ENCODE measurements around the gene KCNJ10. TPM values are rescaled to one million over a fixed set of nuclear protein-coding genes. Genes with fewer than 3 reads are reported as not detected.
A peak's percentile ranks its signal among the peaks of the same experiment; 100 is the strongest.

KCNJ10 gene
- polyA plus RNA-seq, 1 experiment, result not detected

GRCh38 chr1:160101037-160101716 lies 31.2 kb upstream of the KCNJ10 start:
- POLR2A ChIA-PET, result interaction anchor here (0.6 to 2.1 kb wide), 2 partner anchors 119 to 151 kb away, joined by 3 to 11 read pairs; no protein-coding TSS in a partner anchor
- CTCF ChIA-PET, result interaction anchor here (0.6 to 7.2 kb wide), 46 partner anchors 9 to 315 kb away, joined by 3 to 212 read pairs (median 5); partner anchors contain the start of genes CASQ1, PEA15 and PEX19
- H3K27me3 ChIP-seq (ENCODE audit: control insufficient read depth, insufficient read depth, low read length), result no peaks in the 10 kb centered on the region
- H3K9me3 ChIP-seq (ENCODE audit: control insufficient read depth, insufficient read depth, low read length), result no peaks in the 10 kb centered on the region
- no peak overlapping the region for H3K27ac ChIP-seq (ENCODE audit: low read depth, low read length)
- DNase-seq (ENCODE audit: low read depth, low spot score), result no peak
- TF ChIP-seq CTCF (IDR thresholded peaks at IDR 0.05; ENCODE audit: low read depth, low read length), result peak; percentile 95
- no peak overlapping the region for H3K4me3 ChIP-seq (ENCODE audit: low read depth, low read length)

GRCh38 chr1:160099716-160100375 lies 29.9 kb upstream of the KCNJ10 start:
- no peak for TF ChIP-seq CTCF (IDR thresholded peaks at IDR 0.05; ENCODE audit: low read depth, low read length)
- Histone ChIP-seq H3K9me3 (ENCODE audit: control insufficient read depth, insufficient read depth, low read length) (no peaks in the 10 kb centered on the region), H3K27me3 (ENCODE audit: control insufficient read depth, insufficient read depth, low read length) (no peaks in the 10 kb centered on the region), H3K27ac (ENCODE audit: low read depth, low read length) (no peak overlapping the region), H3K4me3 (ENCODE audit: low read depth, low read length) (no peak overlapping the region)
- CTCF ChIA-PET, result interaction anchor here (0.8 to 7.2 kb wide), 15 partner anchors 10 to 277 kb away, joined by 3 to 212 read pairs (median 20); partner anchors contain the start of genes CASQ1 and PEX19
- no peak for DNase-seq (ENCODE audit: low read depth, low spot score)
- POLR2A ChIA-PET, result interaction anchor here (2.1 kb wide), 1 partner anchor 120 kb away, joined by 11 read pairs; no protein-coding TSS in a partner anchor

- DNase-seq (ENCODE audit: low read depth, low spot score), result peak; percentile 79
- no peak for TF ChIP-seq CTCF (IDR thresholded peaks at IDR 0.05; ENCODE audit: low read depth, low read length)
- H3K9me3 ChIP-seq (ENCODE audit: control insufficient read depth, insufficient read depth, low read length), result no peaks in the 10 kb centered on the region
- CTCF ChIA-PET, result interaction anchor here (0.8 to 5.0 kb wide), 7 partner anchors 13 to 193 kb away, joined by 4 to 49 read pairs (median 12); no protein-coding TSS in a partner anchor
- no peaks in the 10 kb centered on the region for H3K27me3 ChIP-seq (ENCODE audit: control insufficient read depth, insufficient read depth, low read length)
- peak overlapping the region; percentile 78 for H3K4me3 ChIP-seq (ENCODE audit: low read depth, low read length)
- H3K27ac ChIP-seq (ENCODE audit: low read depth, low read length), result peak overlapping the region; percentile 47
- POLR2A ChIA-PET, result interaction anchor here (0.7 to 1.5 kb wide), 4 partner anchors 83 to 176 kb away, joined by 3 to 8 read pairs (median 3); no protein-coding TSS in a partner anchor
These were observed 29.0 kb upstream of the KCNJ10 start for GRCh38 chr1:160098852-160099561.

GRCh38 chr1:160097911-160098851 lies 28.2 kb upstream of the KCNJ10 start, which contains the start of gene IGSF8:
TSS of gene IGSF8 (minus strand) at chr1:160098619. CDS start at chr1:160098472, 147 bp downstream.
- Histone ChIP-seq H3K27me3 (ENCODE audit: control insufficient read depth, insufficient read depth, low read length) (no peaks in the 10 kb centered on the region), H3K4me3 (ENCODE audit: low read depth, low read length) (peak within 1 kb of the TSS; percentile 78), H3K9me3 (ENCODE audit: control insufficient read depth, insufficient read depth, low read length) (no peaks in the 10 kb centered on the region), H3K27ac (ENCODE audit: low read depth, low read length) (peak within 1 kb of the TSS; percentile 47)
- peak; percentile 33 for DNase-seq (ENCODE audit: low read depth, low spot score)
- ChIA-PET CTCF (interaction anchor here (0.6 to 5.0 kb wide), 11 partner anchors 12 to 278 kb away, joined by 3 to 49 read pairs (median 6); no protein-coding TSS in a partner anchor), POLR2A (interaction anchor here (0.6 to 1.5 kb wide), 4 partner anchors 122 to 821 kb away, joined by 3 to 4 read pairs (median 3); no protein-coding TSS in a partner anchor)
- TF ChIP-seq CTCF (IDR thresholded peaks at IDR 0.05; ENCODE audit: low read depth, low read length), result no peak
